Measurements from ENCODE around the gene TBX6.

Gene TBX6

GRCh38 chr16:30065943-30066760 lies 25.6 kb downstream of the TBX6 start:
- peaks cover 46% of the 10 kb centered on the region for H3K4me1 Mint-ChIP-seq

GRCh38 chr16:30065102-30065942 lies 26.4 kb downstream of the TBX6 start, which contains the start of gene ALDOA:
TSS of gene ALDOA (plus strand) at chr16:30065760. CDS start at chr16:30066898, 1,138 bp downstream.
- TF ChIP-seq CTCF (IDR thresholded peaks at IDR 0.05; ENCODE audit: unreplicated experiment in 3 of 3), result no peak
- Mint-ChIP-seq H3K4me3 (peak within 1 kb of the TSS; percentile 96 to 97 (median 97)), H3K27ac (peak within 1 kb of the TSS; percentile 98 to 100 (median 99)), H3K4me1 (peaks cover 52% of the 10 kb centered on the region), H3K36me3 (ENCODE audit: low read depth) (peaks cover 33% of the 10 kb centered on the region), H3K27me3 (ENCODE audit: low read depth) (no peaks in the 10 kb centered on the region), H3K9me3 (no peaks in the 10 kb centered on the region)

More at GRCh38 chr16:30065943-30066760, 25.6 kb downstream of the TBX6 start:
- Mint-ChIP-seq H3K27ac (peak overlapping the region; percentile 98 to 100 (median 99)), H3K27me3 (ENCODE audit: low read depth) (no peaks in the 10 kb centered on the region), H3K4me3 (peak overlapping the region; percentile 96 to 97 (median 97)), H3K9me3 (no peaks in the 10 kb centered on the region), H3K36me3 (ENCODE audit: low read depth) (peaks cover 39% of the 10 kb centered on the region)
- TF ChIP-seq CTCF (IDR thresholded peaks at IDR 0.05; ENCODE audit: unreplicated experiment in 3 of 3), result no peak

GRCh38 chr16:30064729-30065101 lies 27.0 kb downstream of the TBX6 start:
- Mint-ChIP-seq H3K4me3 (peak overlapping the region; percentile 96 to 97 (median 97)), H3K27ac (peak overlapping the region; percentile 98 to 100 (median 99)), H3K4me1 (peaks cover 47% of the 10 kb centered on the region), H3K9me3 (no peaks in the 10 kb centered on the region), H3K27me3 (ENCODE audit: low read depth) (no peaks in the 10 kb centered on the region), H3K36me3 (ENCODE audit: low read depth) (peaks cover 27% of the 10 kb centered on the region)
- TF ChIP-seq CTCF (IDR thresholded peaks at IDR 0.05; ENCODE audit: unreplicated experiment in 3 of 3), result no peak

- H3K4me1 Mint-ChIP-seq, result peaks cover 41% of the 10 kb centered on the region
- peaks cover 21% of the 10 kb centered on the region for H3K36me3 Mint-ChIP-seq (ENCODE audit: low read depth)
- peak overlapping the region; percentile 96 to 97 (median 97) for H3K4me3 Mint-ChIP-seq
- no peaks in the 10 kb centered on the region for H3K9me3 Mint-ChIP-seq
- TF ChIP-seq CTCF (IDR thresholded peaks at IDR 0.05; ENCODE audit: unreplicated experiment in 3 of 3), result no peak
- no peaks in the 10 kb centered on the region for H3K27me3 Mint-ChIP-seq (ENCODE audit: low read depth)
- peak overlapping the region; percentile 98 to 100 (median 99) for H3K27ac Mint-ChIP-seq
These were observed 27.6 kb downstream of the TBX6 start for GRCh38 chr16:30063893-30064728.

GRCh38 chr16:30063278-30063892 lies 28.3 kb downstream of the TBX6 start:
- peaks cover 18% of the 10 kb centered on the region for H3K36me3 Mint-ChIP-seq (ENCODE audit: low read depth)
- H3K9me3 Mint-ChIP-seq, result no peaks in the 10 kb centered on the region
- no peaks in the 10 kb centered on the region for H3K27me3 Mint-ChIP-seq (ENCODE audit: low read depth)
- peaks cover 38% of the 10 kb centered on the region for H3K4me1 Mint-ChIP-seq
- no peak for TF ChIP-seq CTCF (IDR thresholded peaks at IDR 0.05; ENCODE audit: unreplicated experiment in 3 of 3)
- peak overlapping the region; percentile 98 to 100 (median 99) for H3K27ac Mint-ChIP-seq
- peak overlapping the region; percentile 96 to 97 (median 97) for H3K4me3 Mint-ChIP-seq
